Occipital lobe (tissue), 2 donors: ENCODE data around the gene FOXL1. TPM values are rescaled to one million over a fixed set of nuclear protein-coding genes. Genes with fewer than 3 reads are reported as not detected.
A peak's percentile ranks its signal among the peaks of the same experiment; 100 is the strongest.

Source experiments
- DNase-seq: peaks from one replicate; lab custom pipeline; 2025; lab: John Stamatoyannopoulos, UW
- total RNA-seq: library from RNA; depleted of rRNA; stranded (reverse); fragments of >200 nt; gene quantifications from one replicate; pipeline ENCODE4 v1.2.3, GENCODE V29; 2014

FOXL1 gene
- 0.47 TPM for total RNA-seq

DNA sequence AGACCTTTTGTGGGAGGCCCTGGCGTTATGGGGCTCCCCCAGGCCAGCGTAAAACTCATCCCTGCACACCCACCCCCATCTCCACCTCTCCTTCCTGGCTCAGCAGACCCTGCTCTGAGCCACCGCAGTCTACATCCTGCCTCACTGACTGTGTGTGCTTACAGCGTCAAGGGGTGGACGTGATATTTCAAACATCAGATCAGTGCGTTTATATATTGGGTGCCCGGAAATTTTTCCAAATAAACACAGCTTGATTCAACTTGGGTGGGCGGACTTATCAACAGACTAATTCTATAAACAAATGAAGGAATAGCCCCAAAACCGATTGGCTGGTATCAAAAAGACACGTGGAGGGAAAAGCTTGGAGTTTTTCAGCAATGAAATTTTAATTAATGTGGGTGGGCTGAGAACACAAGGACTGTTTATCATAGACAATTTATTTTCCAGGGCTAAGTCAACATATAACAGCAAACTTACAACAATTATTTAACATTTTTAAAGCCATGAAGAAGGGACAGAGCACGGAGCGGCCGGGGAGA lies at the start of gene FOXL1:
Gene FOXL1 (plus strand): TSS at position 489 of the 539 bp plus-strand sequence. CDS start 175 bp downstream, outside the sequence.
- DNase-seq = no peak

DNA sequence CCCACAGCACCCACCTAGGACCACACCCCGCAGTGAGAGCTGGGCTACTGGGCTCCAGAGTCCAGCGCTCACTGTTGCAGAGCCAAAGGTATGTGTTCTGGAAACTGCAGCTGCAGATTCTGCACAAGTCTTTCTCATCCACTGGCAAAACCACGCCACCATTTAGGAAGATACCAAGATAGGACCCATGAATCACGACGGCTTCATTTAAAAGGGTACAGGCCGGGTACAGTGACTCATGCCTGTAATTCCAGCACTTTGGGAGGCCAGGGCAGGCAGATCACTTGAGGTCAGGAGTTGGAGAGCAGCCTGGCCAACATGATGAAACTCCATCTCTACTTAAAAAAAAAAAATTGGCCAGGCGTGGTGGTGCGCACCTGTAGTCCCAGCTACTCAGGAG lies 49.2 kb upstream of the FOXL1 start:
- no peak for DNase-seq

DNA sequence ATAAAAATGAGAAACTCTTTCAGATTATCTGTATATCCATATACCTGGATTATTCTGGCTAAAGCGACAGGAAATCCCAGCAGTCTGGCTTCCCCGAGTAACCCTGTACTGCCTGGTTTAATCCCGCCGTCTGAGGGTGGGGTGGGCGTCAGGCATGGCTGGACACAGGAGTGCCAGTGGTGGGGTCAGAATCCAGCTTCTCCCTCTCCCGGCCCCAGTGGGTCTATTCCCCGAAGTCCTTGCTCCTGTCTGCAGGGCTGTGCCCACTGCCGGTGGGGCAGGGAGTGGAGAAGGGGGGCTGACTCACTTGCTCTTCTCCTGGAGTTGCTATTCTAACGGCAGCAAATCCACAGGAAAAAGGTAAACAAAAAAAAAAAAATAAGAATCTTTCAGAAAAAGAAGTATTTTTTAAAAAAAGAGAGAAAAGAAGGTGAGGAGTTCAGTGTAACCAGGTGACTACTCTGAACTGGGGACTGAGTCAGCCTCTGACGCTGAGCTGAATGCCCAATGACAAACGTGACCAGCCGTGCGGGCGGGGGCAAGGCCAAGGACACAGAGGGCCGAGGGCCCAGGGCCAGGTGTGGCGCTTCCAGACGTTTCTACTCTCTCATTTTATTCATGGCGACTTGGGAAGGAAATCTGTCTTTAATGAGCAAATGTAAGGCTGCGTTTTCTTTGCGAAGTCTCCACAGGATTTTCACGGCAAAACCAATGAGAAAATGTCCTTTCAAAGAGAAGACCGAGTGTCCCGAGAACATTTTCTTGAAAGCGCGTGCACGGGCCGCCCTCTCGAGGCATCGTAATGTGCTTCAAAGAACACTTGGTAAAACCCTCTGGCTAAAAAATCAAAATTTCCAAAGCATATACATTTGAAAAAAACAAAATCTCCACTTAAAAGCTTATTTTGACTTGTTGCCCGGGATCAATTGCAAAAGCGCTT lies 47.8 kb upstream of the FOXL1 start:
- no peak for DNase-seq

DNA sequence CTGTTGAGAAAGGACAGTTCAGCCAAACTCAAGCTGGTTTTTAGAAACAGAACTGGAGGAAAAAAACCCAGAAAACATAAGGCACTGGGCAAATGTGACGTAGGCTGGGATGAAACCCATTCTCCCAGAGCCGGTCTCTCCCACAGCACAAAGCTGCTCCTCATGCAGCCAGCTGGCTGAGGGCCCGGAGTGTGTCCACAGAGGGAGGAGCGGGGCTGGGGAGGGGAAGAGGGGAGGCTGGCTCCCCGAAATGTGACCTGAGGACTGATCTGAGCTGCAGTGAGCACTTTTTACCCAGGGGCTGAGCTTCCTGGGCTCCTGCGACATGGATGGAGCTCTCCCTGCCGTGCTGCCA lies 47.2 kb upstream of the FOXL1 start:
- DNase-seq = peak; percentile 67

DNA sequence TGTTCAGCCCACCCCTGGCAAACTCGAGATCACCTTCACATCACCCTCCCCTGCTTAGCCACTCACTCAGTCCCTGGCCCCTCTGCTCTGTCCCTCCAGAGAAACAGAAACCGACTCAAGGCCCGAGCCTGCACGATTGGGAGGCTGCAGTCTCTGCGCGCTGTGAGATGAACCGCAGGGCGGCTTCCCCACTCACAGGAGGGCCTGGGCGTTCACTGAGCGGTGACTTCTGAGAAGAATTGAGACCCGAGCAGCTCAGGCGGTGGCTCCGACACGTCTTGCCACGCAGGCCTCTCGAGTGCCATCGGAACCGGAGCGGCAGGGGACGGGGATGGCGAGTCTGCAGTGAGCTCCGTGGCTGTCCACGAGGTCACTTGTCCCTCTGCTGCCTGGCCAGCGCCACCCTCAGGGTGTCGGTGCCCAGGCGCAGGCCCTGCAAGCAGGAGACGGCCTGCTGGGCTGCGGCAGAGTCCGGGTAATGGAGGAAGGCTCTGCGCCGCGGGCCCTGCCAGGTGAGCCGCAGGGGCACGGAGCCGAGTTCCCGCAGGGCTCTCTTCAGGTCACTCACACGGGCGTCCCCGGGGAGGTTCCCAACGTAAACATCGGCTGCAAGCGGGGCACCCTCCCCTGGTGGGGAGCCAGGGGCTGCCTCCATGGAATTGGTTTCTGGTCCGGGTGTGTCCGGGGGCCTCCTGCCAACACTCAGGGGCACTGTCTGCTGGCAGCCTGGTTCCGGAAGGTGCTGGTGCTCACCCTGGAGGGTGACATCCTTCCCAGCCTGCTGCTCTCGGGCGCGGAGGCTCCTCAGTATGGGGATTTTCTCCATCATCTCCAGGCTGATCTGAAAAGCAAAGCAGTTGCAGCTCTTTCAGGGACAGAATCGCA lies 46.5 kb upstream of the FOXL1 start:
- DNase-seq = no peak

DNA sequence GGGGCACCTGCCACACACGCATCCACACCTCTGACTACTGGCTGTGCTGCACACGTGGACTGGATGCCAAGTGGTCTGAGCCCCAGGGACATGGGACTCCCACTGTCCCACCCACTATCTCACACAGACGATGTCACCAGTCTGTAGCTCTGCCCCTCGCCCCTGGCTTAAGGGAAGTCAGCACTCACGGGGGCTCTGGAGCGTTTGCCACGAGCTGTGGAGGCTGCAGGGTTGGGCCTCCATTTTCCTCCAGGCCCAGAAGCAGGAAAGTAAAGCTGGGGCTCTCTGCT lies 45.9 kb upstream of the FOXL1 start:
- DNase-seq = no peak

DNA sequence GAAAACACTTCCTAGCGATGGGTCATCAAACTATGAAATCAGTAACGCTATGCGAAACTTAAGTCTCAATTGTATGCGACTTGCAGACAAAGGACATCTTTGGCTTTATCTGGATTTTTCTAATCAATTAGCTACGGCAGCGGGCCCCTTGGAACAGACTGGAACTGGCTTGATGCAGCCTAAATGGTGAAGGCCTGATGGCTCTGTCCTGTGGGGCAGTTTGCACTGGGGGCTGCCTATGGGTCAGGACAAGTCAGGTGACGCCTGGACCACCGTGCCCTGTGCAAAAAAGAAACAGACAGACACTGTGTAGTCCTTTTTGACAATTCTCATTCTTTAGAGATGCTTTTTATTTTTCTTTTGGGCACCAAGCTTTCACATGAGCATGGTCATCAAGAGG lies 45.3 kb upstream of the FOXL1 start:
- DNase-seq = no peak

DNA sequence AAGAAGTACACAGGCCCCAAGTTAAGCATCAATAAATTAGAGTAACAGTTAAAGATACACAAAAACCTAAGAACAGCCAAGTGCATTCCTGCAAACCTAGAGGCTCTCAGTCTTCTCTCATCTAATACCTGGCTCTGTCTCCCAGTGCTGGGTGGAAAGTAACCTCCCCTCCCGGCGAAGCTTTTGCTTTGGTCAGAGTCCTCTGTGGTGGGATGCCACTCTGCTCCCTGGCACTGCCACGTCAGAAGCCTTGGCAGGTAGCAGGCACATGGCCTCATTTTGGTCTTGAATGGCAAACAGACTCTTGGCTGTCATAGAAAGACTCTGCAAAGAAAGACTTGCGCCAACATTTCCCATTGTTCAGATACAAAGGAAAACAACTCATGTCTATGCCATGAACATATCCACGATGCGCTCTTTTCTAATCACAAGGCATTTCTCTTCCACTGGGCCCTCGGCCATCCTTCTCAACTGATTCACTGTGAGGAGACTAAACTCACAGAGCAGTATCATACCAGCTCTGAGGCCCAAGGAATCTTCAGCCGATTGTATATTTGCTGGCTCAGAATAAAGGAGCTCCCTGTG lies 44.5 kb upstream of the FOXL1 start:
- no peak for DNase-seq

DNA sequence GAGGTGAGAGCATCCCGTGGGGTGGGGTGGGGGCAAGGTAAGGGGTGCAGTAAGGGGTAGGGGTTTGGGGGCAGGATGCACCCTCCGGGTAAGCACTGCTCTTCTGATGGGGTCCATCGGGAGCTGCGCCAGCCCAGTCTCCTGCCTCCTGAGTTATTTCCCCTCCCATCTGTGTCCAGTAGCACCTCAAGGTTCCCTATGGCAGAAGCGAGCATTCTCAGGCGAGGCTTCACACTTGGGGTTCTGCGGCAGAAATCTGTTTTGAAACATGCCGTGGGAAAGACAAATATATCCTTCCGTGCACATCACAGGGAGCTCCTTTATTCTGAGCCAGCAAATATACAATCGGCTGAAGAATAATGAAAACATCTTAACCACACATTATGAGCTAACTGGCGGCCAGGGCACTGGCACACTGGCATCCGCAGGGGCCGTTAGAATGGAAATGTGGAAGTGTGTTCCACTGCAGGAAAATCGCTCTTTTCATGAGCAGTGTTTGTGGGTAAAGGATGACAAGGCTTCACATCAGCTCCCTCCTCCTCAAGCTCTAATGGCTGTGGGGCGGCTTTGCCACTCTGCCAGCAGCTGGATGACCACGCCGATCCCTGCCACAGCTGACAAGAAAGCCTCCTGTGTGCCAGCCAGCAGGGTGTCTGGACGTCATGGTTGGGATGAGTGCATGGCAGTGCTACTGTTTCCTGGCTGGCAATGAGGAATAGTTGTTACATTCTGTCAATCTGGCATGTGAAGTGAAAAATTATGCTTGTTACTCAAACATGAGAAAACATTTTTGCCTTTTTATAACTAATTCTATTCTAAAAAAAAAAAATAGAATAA lies 43.4 kb upstream of the FOXL1 start:
- peak; percentile 66 for DNase-seq

DNA sequence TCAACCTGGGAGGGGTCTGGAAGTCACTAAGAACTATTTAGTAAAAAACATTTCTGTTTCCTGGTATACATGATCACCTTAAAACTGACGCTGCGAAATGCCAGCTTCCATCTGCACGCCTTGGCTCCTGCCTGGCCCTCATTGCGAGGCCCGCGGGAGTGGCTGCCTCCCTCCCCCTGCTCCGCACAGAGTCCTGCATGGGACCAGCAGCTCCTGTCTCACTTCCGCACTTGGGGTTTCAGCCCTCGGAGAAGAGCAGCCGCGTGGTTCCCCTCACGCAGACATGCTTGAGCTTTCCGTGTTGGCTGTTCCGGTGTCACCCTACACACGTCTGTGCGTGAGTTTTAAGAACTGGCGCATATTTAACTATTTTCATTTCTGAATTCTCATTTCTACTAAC lies 41.7 kb upstream of the FOXL1 start:
- DNase-seq = no peak

DNA sequence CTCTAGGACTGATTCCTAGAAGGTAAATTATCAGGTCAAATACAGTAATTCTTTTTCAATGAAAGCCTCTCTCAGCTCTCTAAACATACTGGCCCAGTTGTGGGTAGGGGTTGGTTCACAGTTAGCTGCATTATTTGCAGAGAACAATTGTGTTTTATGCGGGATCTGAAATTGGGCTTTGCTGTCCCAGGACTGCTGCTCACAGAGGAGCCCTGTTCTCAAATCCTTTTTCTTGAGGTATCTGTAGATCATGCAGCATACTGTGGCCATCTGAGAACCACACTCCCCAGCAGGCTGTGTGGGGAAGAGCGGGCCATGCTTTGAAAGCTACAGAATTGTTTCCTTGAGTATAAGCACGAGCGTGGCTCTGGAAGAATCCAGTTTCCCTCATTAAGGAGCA lies 40.9 kb upstream of the FOXL1 start:
- DNase-seq = no peak

DNA sequence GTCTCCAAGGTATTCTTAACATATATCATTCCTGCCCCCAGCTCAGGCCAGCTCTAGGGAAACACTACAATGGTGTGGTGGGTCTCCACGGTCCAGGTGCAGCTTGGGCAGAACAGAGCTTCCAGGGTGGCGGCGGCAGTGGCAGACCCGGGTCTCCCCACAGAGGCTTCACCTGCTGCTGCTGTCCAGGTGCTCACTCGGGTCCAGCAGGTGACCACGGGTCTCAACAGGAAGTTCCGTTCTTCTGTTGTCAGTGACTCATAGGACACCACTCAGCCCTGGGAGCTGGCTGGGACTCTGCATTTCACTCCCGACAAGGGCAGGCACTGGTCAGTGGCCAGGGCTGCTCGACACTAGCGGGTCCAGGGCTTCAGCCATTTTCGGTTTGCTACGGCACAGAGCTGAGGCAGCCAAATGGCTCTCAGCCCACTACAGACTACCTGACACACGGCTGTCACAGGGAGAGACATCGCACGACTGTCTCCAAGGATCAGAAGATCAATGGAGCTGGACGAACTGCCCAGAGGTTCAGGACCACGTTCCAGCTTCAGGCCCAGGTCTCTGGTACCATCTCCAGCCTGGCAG lies 40.1 kb upstream of the FOXL1 start:
- DNase-seq = no peak

DNA sequence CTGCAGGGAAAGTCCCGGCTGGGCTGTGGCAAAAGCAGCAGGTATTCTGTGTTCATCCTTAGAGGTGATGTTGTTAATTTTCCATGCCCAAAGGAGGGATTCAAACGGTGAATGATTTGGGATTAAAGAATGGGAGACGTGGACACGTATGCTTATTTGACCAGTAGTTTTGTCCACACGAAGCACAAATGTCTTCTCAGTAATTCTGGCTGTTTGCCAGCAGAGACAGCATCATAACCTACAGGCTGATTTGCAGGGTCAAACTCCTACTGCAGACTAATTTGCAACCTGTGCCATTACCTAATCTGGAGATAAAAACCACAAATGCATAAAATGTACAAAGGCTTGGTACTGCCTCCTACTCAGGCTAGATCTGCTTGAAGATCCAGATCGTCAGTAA lies 37.5 kb upstream of the FOXL1 start:
- DNase-seq = no peak

DNA sequence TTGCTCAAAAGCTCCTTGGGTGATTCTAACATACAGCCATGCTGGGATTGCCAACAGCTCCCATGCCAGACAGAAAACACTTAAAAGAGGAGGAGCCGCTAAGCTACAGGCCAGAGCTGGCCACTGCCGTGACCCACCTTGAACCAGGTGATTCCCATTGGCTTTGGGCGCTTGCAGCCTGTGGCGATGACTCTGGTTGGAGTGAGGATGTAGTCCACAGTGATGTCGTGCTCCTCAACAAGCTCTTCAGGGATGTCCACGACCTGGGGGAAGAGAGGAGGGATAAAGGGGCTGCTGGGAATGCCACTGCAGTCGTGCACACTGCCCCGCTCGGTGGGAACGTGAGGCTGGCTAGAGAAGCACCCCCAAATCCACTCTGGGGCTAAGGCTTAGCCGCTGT lies 36.8 kb upstream of the FOXL1 start:
- no peak for DNase-seq

DNA sequence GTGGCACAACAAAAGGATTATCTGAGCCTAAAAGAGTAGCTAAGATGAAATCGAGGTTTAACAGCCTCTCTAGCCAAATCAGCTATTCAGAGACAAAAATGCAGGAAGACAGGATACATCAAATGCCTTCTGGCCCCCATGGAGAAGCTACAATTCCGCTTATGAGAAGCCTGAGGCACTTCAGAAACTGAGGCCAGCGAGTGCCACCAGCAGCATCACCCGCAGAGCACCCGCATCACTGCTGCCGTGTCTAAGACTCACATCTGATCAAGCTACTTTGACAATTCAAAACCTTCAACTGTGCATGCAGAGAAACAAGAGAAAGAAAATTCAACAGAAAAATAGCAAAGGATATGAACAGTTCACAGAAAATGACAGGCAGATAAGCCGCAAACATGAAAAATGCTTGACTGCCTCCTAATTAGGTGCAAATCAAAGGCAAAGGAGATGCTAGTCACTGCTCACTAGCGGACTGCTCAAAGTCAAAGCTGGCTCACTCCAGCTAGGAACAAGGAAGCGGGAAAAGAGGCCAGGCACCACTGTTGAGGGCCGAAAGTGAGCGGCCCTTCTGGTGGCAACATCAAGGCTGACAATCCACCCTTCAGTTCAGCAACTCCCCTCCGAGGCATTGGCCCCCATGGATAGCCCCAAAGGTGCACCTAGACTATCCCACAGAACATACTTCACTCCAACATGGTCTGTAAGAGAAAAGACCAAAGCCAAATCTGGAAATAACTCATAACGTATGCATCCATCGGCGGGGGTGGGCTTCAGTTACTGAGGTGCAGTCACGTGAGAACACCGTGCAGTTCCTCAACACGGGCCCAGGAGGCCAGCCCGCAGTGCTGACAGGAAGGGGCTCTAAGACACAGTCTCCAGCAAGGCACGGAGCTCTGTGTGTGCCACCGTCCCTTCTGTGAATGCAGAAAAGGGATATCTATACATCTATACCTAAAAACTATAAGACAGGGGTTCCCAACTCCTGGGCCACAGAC lies 35.3 kb upstream of the FOXL1 start:
- DNase-seq = no peak

DNA sequence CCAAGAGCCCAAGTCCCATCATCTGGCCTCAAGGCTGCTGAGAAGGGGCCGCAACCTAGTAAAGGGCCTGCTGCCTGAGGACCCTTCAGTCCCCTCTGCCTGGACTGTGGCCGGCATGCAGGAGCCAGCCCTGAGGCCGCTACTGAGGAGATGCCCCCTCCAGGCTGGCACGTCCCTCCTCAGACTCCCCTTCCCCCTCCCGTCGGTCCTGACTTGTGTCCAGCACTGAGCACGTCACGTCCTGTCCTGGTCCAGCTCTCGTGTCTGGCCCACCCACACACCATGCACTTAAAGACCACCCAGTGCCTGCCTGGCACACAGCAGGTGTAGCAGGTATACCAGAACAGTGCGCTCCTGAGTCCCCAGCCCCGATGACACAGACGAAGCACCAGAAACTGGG lies 32.9 kb upstream of the FOXL1 start:
- no peak for DNase-seq

DNA sequence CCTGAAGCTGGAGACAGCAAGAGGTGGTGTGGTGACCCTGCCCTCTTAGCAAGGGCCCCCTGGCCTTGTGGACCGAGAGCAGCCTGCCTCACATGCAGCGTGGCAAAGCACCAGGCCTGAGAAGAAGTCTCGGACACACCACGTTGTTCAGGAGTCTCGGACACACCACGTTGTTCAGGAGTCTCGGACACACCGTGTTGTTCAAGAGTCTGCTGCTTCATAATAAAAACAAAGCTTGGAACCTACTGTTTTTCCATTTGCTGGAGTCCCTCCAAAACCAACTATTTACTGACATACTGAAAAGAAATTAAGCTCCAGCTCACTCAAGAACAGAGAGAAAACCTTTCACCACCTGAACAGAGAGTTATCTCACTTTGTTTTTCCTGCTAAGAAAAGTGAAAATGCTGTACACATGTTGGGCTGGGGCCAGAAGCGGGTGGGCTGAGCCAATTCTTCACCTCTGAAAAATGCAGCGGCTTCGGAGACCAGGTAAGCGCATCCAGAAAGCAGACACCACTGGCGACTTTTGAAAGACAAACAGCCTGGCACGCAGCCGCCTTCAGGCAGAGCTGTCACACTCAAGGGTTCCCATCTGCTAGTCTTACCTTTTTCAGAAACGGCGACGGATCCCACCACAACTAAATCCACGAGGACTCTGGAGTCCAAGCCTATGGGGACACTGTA lies 32.3 kb upstream of the FOXL1 start:
- no peak for DNase-seq

DNA sequence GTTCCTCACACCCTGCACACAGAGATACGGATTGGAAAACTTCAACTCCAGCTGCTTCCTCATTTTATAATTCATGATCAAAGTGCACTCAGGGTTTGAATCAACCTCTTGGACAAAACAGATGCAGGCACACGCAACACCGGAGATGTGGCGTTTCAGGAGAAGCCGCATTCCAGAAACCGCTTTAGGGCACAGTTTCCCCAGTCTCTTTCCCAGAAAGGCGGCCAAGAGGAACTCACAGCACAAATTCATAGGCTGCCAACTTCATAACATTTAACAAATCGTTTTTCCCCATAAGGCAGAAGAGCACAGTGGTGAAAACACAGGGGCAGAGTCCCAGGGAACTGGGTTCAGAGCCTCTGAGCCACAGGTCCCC lies 31.7 kb upstream of the FOXL1 start:
- no peak for DNase-seq

DNA sequence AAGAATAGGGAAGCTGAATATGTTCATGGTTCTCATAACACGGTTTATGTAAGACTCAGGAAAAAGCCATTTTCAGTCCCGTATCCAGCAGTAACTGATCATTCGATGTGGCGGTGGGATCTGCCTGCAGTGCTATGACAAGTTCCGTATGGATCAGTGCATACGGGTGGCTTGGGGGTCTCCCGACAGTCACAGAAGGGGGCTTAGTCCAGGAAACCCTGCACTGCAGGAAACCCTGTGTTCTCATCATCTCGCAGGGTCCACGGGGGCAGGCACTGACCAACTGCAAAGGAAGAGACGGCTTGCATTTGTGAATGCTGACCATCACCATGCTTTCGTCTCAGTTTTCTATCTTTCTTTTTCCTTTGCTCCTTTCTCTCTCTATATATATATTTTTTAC lies 31.1 kb upstream of the FOXL1 start:
- no peak for DNase-seq
